Esophagus squamous epithelium (tissue), 4 donors: ENCODE measurements around the gene MYL2.

Experiments used
- POLR2A ChIP-seq, 4 donors: fragments of 450-650 bp; IDR thresholded peaks; one replicate each; pipeline ENCODE4 v1.6.1; 2017; ENCODE audit warnings: antibody characterized with exemption in 4 of 4, mild to moderate bottlenecking in 4 of 4, moderate library complexity in 3 of 4
- TF ChIP-seq, protein P1 (sequence below), 6 experiments: fragments of 450-650 bp in 4 of 6; fragments of 200-600 bp in 2 of 6; sonication (generic) in 2 of 6; IDR thresholded peaks; one replicate each; pipeline ENCODE4 v1.5.1; 2016 to 2019; ENCODE audit warnings: antibody characterized with exemption in 6 of 6, mild to moderate bottlenecking in 4 of 6, moderate library complexity in 4 of 6

DNA sequence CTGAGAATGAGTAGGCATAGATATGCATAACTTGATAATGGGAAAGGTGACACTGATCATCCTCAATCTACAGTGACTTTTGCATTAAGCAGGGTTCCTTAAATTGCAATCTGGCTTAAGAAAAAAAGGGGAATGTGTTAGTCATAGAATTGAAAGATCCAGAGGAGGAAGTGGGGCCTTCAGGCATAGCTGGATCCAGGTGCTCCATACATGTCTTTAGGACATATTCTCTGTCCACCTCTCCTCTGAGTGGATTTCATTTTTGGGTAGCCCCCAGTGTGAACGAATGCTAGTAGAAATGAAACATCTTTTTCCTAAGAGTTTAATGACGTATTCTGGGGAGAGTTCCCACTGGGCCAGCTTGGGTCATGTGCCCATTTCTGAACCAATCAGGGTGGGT is 46.0 kb downstream of the MYL2 start:
- no peak for TF ChIP-seq POLR2A (IDR thresholded peaks at IDR 0.05)
- TF ChIP-seq, protein P1, sequence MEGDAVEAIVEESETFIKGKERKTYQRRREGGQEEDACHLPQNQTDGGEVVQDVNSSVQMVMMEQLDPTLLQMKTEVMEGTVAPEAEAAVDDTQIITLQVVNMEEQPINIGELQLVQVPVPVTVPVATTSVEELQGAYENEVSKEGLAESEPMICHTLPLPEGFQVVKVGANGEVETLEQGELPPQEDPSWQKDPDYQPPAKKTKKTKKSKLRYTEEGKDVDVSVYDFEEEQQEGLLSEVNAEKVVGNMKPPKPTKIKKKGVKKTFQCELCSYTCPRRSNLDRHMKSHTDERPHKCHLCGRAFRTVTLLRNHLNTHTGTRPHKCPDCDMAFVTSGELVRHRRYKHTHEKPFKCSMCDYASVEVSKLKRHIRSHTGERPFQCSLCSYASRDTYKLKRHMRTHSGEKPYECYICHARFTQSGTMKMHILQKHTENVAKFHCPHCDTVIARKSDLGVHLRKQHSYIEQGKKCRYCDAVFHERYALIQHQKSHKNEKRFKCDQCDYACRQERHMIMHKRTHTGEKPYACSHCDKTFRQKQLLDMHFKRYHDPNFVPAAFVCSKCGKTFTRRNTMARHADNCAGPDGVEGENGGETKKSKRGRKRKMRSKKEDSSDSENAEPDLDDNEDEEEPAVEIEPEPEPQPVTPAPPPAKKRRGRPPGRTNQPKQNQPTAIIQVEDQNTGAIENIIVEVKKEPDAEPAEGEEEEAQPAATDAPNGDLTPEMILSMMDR (IDR thresholded peaks at IDR 0.05) = no peak
